Hematopoietic multipotent progenitor cell treated with erythropoietin and hydrocortisone succinate and interleukin-3 and kit ligand, for 4 days (in vitro differentiated cells): ENCODE measurements around the gene TTYH2.
A peak's percentile ranks its signal among the peaks of the same experiment; 100 is the strongest.
"Not testable (repeated sequence)": the region's sequence is repeated elsewhere in the genome, so short reads cannot be mapped to it uniquely, and the experiment has no call there.

Experiments
- DNase-seq: peaks from one replicate; pipeline ENCODE4 v3.0.0-alpha.2; 2015

The TTYH2 gene

GRCh38 chr17:74239172-74239571 is 25.8 kb downstream of the TTYH2 start:
- peak; percentile 29 for DNase-seq

- no peak for DNase-seq
Observed at GRCh38 chr17:74240618-74241205, 27.3 kb downstream of the TTYH2 start.

- no peak for DNase-seq
Observed at GRCh38 chr17:74241431-74241830, 28.1 kb downstream of the TTYH2 start.

GRCh38 chr17:74241847-74242246 is 28.5 kb downstream of the TTYH2 start:
- no peak for DNase-seq

GRCh38 chr17:74243013-74243755 is 29.8 kb downstream of the TTYH2 start:
- no peak for DNase-seq

GRCh38 chr17:74244128-74244527 is 30.8 kb downstream of the TTYH2 start:
- DNase-seq, result no peak

- no peak for DNase-seq
Observed at GRCh38 chr17:74244548-74244947, 31.2 kb downstream of the TTYH2 start.

GRCh38 chr17:74245145-74245831 is 31.9 kb downstream of the TTYH2 start:
- DNase-seq, result no peak

- DNase-seq, result no peak
Observed at GRCh38 chr17:74245871-74246270, 32.5 kb downstream of the TTYH2 start.

- DNase-seq, result no peak
Observed at GRCh38 chr17:74249590-74250270, 36.4 kb downstream of the TTYH2 start.

- no peak for DNase-seq
Observed at GRCh38 chr17:74250324-74250995, 37.1 kb downstream of the TTYH2 start.

- DNase-seq, result no peak
Observed at GRCh38 chr17:74251051-74251450, 37.7 kb downstream of the TTYH2 start.

GRCh38 chr17:74251569-74251968 is 38.2 kb downstream of the TTYH2 start:
- no peak for DNase-seq

GRCh38 chr17:74252211-74252610 is 38.8 kb downstream of the TTYH2 start:
- peak; percentile 28 for DNase-seq

- DNase-seq, result no peak
Observed at GRCh38 chr17:74253036-74253435, 39.7 kb downstream of the TTYH2 start.

GRCh38 chr17:74257311-74257710 is 43.9 kb downstream of the TTYH2 start:
- DNase-seq, result no peak

- no peak for DNase-seq
Observed at GRCh38 chr17:74259667-74260524, 46.5 kb downstream of the TTYH2 start.

GRCh38 chr17:74260525-74260850 is 47.1 kb downstream of the TTYH2 start:
- DNase-seq, result no peak

- DNase-seq, result no peak
Observed at GRCh38 chr17:74262601-74263000, 49.2 kb downstream of the TTYH2 start.

GRCh38 chr17:74267054-74267453 is 53.7 kb downstream of the TTYH2 start:
- DNase-seq, result not testable (repeated sequence)

GRCh38 chr17:74267579-74267978 is 54.2 kb downstream of the TTYH2 start:
- no peak for DNase-seq

GRCh38 chr17:74267987-74268499 is 54.7 kb downstream of the TTYH2 start:
- DNase-seq, result no peak
